Transverse colon (tissue), 4 donors: Measurements from ENCODE around the gene PRTN3.
"Not testable (repeated sequence)": the region's sequence is repeated elsewhere in the genome, so short reads cannot be mapped to it uniquely, and the experiment has no call there.

ENCODE experiments used
- CTCF ChIP-seq, 5 experiments: fragments of 200-600 bp in 3 of 5; fragments of 450-650 bp in 2 of 5; sonication (generic) in 3 of 5; IDR thresholded peaks; 1 replicate in 2 of 5; 2 replicates in 3 of 5; pipeline ENCODE4 v1.5.1; 2016 to 2017; ENCODE audit warnings: antibody characterized with exemption in 5 of 5, inconsistent platforms in 3 of 5, mild to moderate bottlenecking in 2 of 5, moderate library complexity in 1 of 5
- EP300 ChIP-seq: sonication (generic); formaldehyde crosslinking; IDR thresholded peaks from one replicate; pipeline ENCODE4 v1.6.1; 2017; ENCODE audit warnings: antibody characterized with exemption, low read depth
- POLR2A ChIP-seq: fragments of 450-650 bp; IDR thresholded peaks from one replicate; pipeline ENCODE4 v1.6.1; 2016; ENCODE audit warnings: antibody characterized with exemption, mild to moderate bottlenecking, moderate library complexity
- POLR2AphosphoS5 ChIP-seq, 3 donors: sonication (generic); formaldehyde crosslinking; IDR thresholded peaks; one replicate each; pipeline ENCODE4 v1.6.1; 2016; ENCODE audit warnings: antibody characterized with exemption in 3 of 3

GRCh38 chr19:849195-849594 lies 8.4 kb downstream of the PRTN3 start:
- not testable (repeated sequence) for TF ChIP-seq CTCF (IDR thresholded peaks at IDR 0.05); POLR2AphosphoS5 (IDR thresholded peaks at IDR 0.05); EP300; POLR2A
